Central memory CD8-positive, alpha-beta T cell (primary cell): ENCODE data around the gene TET1.
"Not testable (repeated sequence)": the region's sequence is repeated elsewhere in the genome, so short reads cannot be mapped to it uniquely, and the experiment has no call there.

ENCODE experiments used
- ATAC-seq: fragments of 150-1000 bp; cut with Tn5 transposase; replicated peaks from 2 replicates; pipeline ENCODE4 v1.10.0; 2022; ENCODE audit warnings: mild to moderate bottlenecking, moderate FRiP score, moderate number of reproducible peaks; ENCODE audit not compliant: poor library complexity, severe bottlenecking; ENCODE audit errors: extremely low read depth
- DNase-seq, 2 donors: peaks; one replicate each; pipeline ENCODE4 v3.0.0; 2021; ENCODE audit warnings: low spot score in 2 of 2
- H3K27ac Mint-ChIP-seq: one replicate; pipeline ENCODE4 v1.8.0; 2022; ENCODE audit warnings: low read depth, mild to moderate bottlenecking, moderate library complexity, mixed read lengths
- H3K27me3 Mint-ChIP-seq: one replicate; pipeline ENCODE4 v1.8.0; 2022; ENCODE audit warnings: mixed read lengths
- H3K36me3 Mint-ChIP-seq: one replicate; pipeline ENCODE4 v1.8.0; 2022; ENCODE audit warnings: mild to moderate bottlenecking, moderate library complexity, mixed read lengths; ENCODE audit not compliant: insufficient read depth
- H3K4me1 Mint-ChIP-seq: one replicate; pipeline ENCODE4 v1.8.0; 2022; ENCODE audit warnings: mixed read lengths
- H3K4me3 Mint-ChIP-seq: one replicate; pipeline ENCODE4 v1.8.0; 2022; ENCODE audit warnings: mild to moderate bottlenecking, moderate library complexity, mixed read lengths
- H3K9me3 Mint-ChIP-seq: one replicate; pipeline ENCODE4 v1.8.0; 2022; ENCODE audit warnings: mixed read lengths

The TET1 gene

GRCh38 chr10:68705548-68705947, 145.4 kb downstream of the TET1 start:
- no peak for DNase-seq
- H3K4me1 Mint-ChIP-seq = no peaks in the 10 kb centered on the region
- H3K27ac Mint-ChIP-seq = no peak overlapping the region
- no peaks in the 10 kb centered on the region for H3K36me3 Mint-ChIP-seq
- no peaks in the 10 kb centered on the region for H3K9me3 Mint-ChIP-seq
- ATAC-seq = no peak
- no peak overlapping the region for H3K4me3 Mint-ChIP-seq
- no peaks in the 10 kb centered on the region for H3K27me3 Mint-ChIP-seq

DNA sequence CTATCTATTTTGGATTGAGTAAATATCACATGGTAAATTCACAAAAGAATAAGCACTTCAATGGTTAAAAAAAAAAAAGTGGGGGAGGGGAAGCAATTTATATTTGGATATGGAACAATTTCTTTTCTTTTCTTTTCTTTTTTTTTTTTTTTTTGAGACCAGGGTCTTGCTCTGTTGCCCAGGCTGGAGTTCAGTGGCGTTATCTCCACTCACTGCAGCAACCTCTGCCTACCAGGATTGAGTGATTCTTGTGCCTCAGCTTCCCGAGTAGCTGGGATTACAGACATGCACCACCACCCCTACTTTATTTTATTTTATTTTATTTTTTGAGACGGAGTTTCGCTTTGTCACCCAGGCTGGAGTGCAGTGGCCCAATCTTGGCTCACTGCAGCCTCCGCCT, 148.8 kb downstream of the TET1 start:
- H3K27ac Mint-ChIP-seq, H3K4me1 Mint-ChIP-seq, H3K36me3 Mint-ChIP-seq, DNase-seq, ATAC-seq, H3K9me3 Mint-ChIP-seq, H3K27me3 Mint-ChIP-seq, H3K4me3 Mint-ChIP-seq: not testable (repeated sequence)

DNA sequence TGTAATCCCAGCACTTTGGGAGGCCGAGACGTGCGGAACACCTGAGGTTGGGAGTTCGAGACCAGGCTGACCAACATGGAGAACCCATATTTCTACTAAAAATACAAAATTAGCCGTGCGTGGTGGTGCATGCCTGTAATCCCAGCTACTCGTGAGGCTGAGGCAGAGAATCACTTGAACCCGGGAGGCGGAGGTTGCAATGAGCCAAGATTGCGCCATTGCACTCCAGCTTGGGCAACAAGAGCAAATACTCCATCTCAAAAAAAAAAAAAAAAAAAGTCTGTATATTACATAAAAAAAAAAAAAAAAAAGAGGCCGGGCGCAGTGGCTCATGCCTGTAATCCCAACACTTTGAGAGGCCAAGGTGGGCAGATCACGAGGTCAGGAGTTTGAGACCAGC, 152.9 kb downstream of the TET1 start:
- not testable (repeated sequence) for H3K9me3 Mint-ChIP-seq, H3K4me1 Mint-ChIP-seq, H3K4me3 Mint-ChIP-seq, H3K36me3 Mint-ChIP-seq, DNase-seq, ATAC-seq, H3K27ac Mint-ChIP-seq, H3K27me3 Mint-ChIP-seq

DNA sequence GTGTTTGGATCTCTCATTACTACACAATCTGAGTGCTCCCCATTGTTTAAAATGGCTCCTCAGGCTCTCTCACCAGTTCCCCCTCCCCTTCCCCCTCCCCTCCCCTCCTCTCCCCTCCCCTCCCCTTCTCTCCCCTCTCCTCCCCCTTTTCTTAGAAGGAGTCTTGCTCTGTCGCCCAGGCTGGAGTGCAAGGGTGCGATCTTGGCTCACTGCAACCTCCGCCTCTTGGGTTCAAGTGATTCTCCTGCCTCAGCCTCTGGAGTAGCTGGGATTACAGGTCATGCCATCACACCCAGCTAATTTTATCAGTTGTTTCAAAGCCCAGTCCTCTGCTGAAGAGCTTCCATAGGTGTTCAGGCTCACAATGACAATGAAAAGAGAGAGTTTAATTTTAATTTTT, 157.3 kb downstream of the TET1 start:
- DNase-seq (no peak), ATAC-seq (no peak)
- no peak overlapping the region for H3K27ac Mint-ChIP-seq
- no peaks in the 10 kb centered on the region for H3K9me3 Mint-ChIP-seq
- peaks cover 12% of the 10 kb centered on the region for H3K4me1 Mint-ChIP-seq
- H3K27me3 Mint-ChIP-seq = no peaks in the 10 kb centered on the region
- no peak overlapping the region for H3K4me3 Mint-ChIP-seq
- H3K36me3 Mint-ChIP-seq = peaks cover 11% of the 10 kb centered on the region

DNA sequence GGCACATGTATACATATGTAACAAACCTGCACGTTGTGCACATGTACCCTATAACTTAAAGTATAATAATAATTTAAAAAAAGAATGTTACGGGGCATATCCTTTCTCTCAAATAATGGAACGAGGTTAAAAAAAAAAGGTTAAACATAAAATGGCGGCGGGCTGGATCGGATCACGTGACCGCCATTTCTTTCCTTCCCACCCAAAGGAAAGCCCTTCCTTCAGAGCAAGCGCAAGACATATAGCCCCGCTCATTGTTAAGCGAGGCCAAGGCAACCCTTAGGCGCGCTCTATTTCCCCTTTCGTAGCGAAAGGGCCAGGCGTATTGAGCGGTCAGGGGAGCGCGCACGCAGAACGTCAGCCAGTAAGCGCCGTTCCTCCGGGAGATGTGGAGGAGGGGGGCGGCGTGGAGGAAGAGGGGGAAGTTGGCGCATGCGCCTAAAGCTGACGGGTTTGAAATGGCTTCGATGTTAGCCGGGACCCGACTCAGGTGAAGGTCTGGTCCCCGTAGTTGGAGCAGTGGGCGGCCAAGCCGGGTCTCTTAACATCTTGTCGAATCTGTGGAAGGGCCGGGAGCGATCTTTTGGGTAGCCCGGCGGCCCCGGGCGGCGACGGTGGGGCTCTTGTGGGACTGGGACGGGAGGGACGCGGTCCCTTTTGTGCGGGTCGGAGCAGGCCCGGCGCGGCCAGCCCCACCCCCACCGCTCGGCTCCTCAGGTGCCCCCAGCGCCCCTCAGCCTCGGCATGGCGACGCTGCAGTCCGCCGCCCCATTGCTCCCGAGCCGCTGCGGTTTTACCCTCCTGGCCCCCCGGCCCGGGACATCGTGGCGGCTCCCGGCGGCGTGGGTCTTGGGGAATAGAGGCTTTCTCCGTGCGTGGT, 160.9 kb downstream of the TET1 start, which contains the start of gene CCAR1:
TSS of gene CCAR1 (plus strand) at position 447 of the 880 bp plus-strand sequence. CDS start 1,266 bp downstream, outside the sequence.
- Mint-ChIP-seq H3K27me3 (no peaks in the 10 kb centered on the region), H3K4me1 (peaks cover 20% of the 10 kb centered on the region), H3K27ac (peak within 1 kb of the TSS; percentile 97), H3K4me3 (peak within 1 kb of the TSS; percentile 91), H3K36me3 (peaks cover 35% of the 10 kb centered on the region), H3K9me3 (no peaks in the 10 kb centered on the region)
- DNase-seq = peak; percentile 92 to 94
- ATAC-seq = peak; percentile 99

DNA sequence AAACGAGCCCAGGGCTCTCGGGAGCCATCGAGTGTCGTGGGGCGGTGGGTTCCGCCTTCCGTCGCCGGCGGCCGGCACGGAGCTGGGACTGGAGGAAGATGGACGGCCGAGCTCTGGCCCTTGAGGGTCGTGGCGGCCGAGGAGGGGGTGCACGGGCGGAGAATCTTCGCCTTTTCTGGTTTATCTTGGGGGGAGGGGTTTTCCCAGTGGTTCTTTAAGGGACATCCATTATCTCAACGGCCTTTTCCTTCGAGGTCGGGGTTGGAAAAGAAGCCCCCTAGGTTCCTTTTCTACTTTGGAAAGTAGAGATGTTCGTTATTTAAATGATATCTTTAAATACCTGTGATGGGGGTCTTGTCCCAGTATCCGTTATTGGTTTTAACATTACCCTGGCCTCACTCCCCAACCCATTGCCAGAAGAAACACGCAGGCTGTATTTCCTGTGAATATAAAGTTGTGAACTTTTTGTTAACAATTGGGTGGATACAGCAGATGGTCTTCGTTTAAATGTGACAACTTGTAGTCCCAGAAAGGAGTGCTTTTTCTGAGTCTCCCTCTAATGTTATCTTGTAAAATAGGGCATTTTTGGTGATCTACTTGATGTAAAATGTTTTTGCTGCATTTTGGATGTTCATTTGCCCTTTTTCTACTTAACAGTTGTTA, 161.7 kb downstream of the TET1 start:
- DNase-seq (no peak), ATAC-seq (no peak)
- H3K27me3 Mint-ChIP-seq = no peaks in the 10 kb centered on the region
- peak overlapping the region; percentile 91 for H3K4me3 Mint-ChIP-seq
- H3K4me1 Mint-ChIP-seq = peaks cover 20% of the 10 kb centered on the region
- H3K27ac Mint-ChIP-seq = peak overlapping the region; percentile 97
- peaks cover 42% of the 10 kb centered on the region for H3K36me3 Mint-ChIP-seq
- H3K9me3 Mint-ChIP-seq = no peaks in the 10 kb centered on the region

DNA sequence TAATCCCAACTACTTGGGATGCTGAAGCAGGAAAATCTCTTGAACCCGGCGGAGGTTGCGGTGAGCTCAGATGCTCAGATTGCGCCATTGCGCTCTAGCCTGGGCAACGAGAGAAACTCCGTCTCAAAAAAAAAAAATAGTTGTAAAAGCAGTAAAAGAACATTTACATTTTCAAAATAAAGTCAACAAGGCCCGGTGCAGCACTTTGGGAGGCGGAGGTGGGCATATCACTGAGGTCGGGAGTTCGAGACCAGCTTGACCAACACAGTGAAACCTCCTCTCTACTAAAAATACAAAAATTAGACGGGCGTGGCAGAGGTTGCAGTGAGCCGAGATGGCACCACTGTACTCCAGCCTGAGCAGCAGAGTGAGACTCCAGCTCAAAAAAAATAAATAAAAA, 164.9 kb downstream of the TET1 start:
- Mint-ChIP-seq H3K4me1 (peaks cover 32% of the 10 kb centered on the region), H3K27me3 (no peaks in the 10 kb centered on the region), H3K27ac (no peak overlapping the region), H3K9me3 (no peaks in the 10 kb centered on the region), H3K36me3 (peaks cover 63% of the 10 kb centered on the region), H3K4me3 (no peak overlapping the region)
- ATAC-seq (no peak), DNase-seq (no peak)

DNA sequence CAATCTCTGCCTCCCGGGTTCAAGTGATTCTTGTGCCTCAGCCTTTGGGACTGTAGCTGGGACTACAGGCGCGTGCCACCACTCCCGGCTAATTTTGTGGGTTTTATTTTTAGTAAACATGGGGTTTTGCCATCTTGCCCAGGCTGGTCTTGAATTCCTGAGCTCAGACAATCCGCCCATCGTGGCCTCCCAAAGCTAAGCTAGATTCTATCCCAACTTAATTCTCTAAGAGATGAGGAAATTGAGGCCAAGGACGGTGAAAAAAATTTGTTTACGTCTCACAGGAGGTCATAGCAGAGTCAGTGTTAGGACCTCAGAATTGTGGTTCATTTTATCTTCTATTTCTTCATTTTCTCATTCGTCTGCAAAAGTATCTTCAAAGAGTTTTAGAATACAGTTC, 167.0 kb downstream of the TET1 start:
- no peak overlapping the region for H3K4me3 Mint-ChIP-seq
- DNase-seq = no peak
- H3K9me3 Mint-ChIP-seq = no peaks in the 10 kb centered on the region
- H3K36me3 Mint-ChIP-seq = peaks cover 71% of the 10 kb centered on the region
- H3K4me1 Mint-ChIP-seq = peaks cover 22% of the 10 kb centered on the region
- ATAC-seq = no peak
- H3K27ac Mint-ChIP-seq = peak overlapping the region; percentile 44
- no peaks in the 10 kb centered on the region for H3K27me3 Mint-ChIP-seq

DNA sequence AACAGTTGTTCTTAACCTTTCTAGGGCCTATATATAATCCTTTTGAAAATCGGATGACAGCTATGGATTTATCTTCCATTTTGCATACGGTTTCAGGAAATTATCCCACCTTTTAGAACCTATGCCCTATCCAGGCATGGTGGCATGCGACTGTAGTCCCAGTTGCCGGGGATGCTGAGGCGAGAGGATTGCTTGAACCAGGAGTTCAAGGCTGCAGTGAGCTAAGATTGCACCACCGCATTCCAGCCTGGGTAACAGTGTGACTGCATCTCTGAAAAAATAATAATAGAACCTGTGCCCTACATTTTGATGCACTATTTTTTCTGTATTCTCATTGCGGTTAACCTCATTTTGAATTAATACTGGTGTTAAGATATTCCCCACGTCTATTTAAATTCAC, 172.5 kb downstream of the TET1 start:
- Mint-ChIP-seq H3K27me3 (no peaks in the 10 kb centered on the region), H3K27ac (no peak overlapping the region), H3K4me1 (peaks cover 17% of the 10 kb centered on the region), H3K4me3 (no peak overlapping the region), H3K9me3 (no peaks in the 10 kb centered on the region), H3K36me3 (peaks cover 61% of the 10 kb centered on the region)
- no peak for DNase-seq
- no peak for ATAC-seq

- Mint-ChIP-seq H3K9me3 (no peaks in the 10 kb centered on the region), H3K27me3 (no peaks in the 10 kb centered on the region), H3K27ac (no peak overlapping the region), H3K4me3 (no peak overlapping the region), H3K4me1 (peaks cover 12% of the 10 kb centered on the region), H3K36me3 (peaks cover 66% of the 10 kb centered on the region)
- ATAC-seq = no peak
- no peak for DNase-seq
Observed at GRCh38 chr10:68734349-68734748, 174.2 kb downstream of the TET1 start.

GRCh38 chr10:68735119-68735518, 175.0 kb downstream of the TET1 start:
- H3K4me3 Mint-ChIP-seq = no peak overlapping the region
- ATAC-seq = no peak

DNA sequence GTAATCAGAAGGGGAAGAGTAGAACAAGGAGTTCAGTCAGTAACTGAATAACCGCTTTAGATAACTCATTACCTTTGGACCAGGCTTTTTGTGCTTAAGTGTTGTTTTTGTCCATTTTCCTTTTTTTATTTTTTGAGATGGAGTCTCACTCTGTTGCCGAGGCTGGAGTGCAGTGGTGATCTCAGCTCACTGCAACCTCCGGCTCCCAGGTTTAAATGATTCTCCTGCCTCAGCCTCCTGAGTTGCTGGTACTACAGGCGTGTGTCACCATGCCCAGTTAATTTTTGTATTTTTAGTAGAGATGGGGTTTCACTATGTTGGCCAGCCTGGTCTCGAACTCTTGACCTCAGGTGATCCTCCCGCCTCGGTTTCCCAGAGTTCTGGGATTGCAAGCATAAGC, 175.6 kb downstream of the TET1 start:
- H3K4me1 Mint-ChIP-seq = peaks cover 20% of the 10 kb centered on the region
- not testable (repeated sequence) for H3K27ac Mint-ChIP-seq, H3K27me3 Mint-ChIP-seq, DNase-seq, ATAC-seq, H3K9me3 Mint-ChIP-seq, H3K4me3 Mint-ChIP-seq
- H3K36me3 Mint-ChIP-seq = peaks cover 66% of the 10 kb centered on the region

More at GRCh38 chr10:68735119-68735518, 175.0 kb downstream of the TET1 start:
- Mint-ChIP-seq H3K9me3 (no peaks in the 10 kb centered on the region), H3K36me3 (peaks cover 66% of the 10 kb centered on the region), H3K27me3 (no peaks in the 10 kb centered on the region), H3K4me1 (peaks cover 20% of the 10 kb centered on the region), H3K27ac (no peak overlapping the region)
- no peak for DNase-seq

- Mint-ChIP-seq H3K36me3 (peaks cover 75% of the 10 kb centered on the region), H3K4me1 (peaks cover 20% of the 10 kb centered on the region)
- not testable (repeated sequence) for DNase-seq, ATAC-seq, H3K27ac Mint-ChIP-seq, H3K4me3 Mint-ChIP-seq, H3K27me3 Mint-ChIP-seq, H3K9me3 Mint-ChIP-seq
Observed at GRCh38 chr10:68740676-68741075, 180.5 kb downstream of the TET1 start.
